Mucosa of descending colon (tissue), 3 donors: ENCODE measurements around the gene PLA2R1. TPM values are rescaled to one million over a fixed set of nuclear protein-coding genes. Genes with fewer than 3 reads are reported as not detected.

Experiments used
- ATAC-seq: fragments of 200-7000 bp; cut with Tn5 transposase; one replicate; pipeline ENCODE4 v1.9.1; 2020; ENCODE audit warnings: mild to moderate bottlenecking, moderate library complexity
- DNase-seq, 3 donors: peaks; one replicate each; pipeline ENCODE4 v3.0.0-alpha.2; 2020
- H3K36me3 ChIP-seq: fragments of 200-600 bp; one replicate; pipeline ENCODE4 v1.8.0; 2021; ENCODE audit warnings: low read depth, mild to moderate bottlenecking
- H3K4me1 ChIP-seq: fragments of 200-600 bp; one replicate; pipeline ENCODE4 v1.8.0; 2021; ENCODE audit warnings: low read depth, mild to moderate bottlenecking
- H3K4me3 ChIP-seq: fragments of 200-600 bp; one replicate; pipeline ENCODE4 v1.8.0; 2021; ENCODE audit warnings: mild to moderate bottlenecking
- H3K9me3 ChIP-seq: fragments of 200-600 bp; one replicate; pipeline ENCODE4 v1.8.0; 2021; ENCODE audit warnings: mild to moderate bottlenecking
- intact Hi-C, 2 donors: fragments of 100-400 bp; cut with DNase I in 1 of 2; cut with micrococcal nuclease in 1 of 2; formaldehyde crosslinking; loops; one replicate each; pipeline versions ENCODE4 v1.11.0 to v1.11.1; 2022; cut with DNase I, micrococcal nuclease
- total RNA-seq, 3 donors: library from RNA; stranded (reverse); fragmentation: NEBNext Ultra II Directional in 2 of 3; extraction: Animal tissue kit (Norgen Biotek cat#: 25700) in 2 of 3; gene quantifications; one replicate each; pipeline versions ENCODE4 v1.2.1 to v1.2.4, GENCODE V29; 2021 to 2023
- TF ChIP-seq, protein P1 (sequence below): fragments of 200-600 bp; IDR thresholded peaks from one replicate; pipeline ENCODE4 v1.8.0; 2022; ENCODE audit warnings: antibody characterized with exemption, mild to moderate bottlenecking
- donor health status: DM: no; HTN: no; CAD: no; lungs with moderate emphysema.
- donor health status: DM: no; HTN: no; CAD: no.
- donor health status: DM: no; HTN: yes; CAD: no.

PLA2R1 gene
- total RNA-seq, 3 donors from 2014 or later = 8.0 to 19.1 (median 11.1) TPM

DNA sequence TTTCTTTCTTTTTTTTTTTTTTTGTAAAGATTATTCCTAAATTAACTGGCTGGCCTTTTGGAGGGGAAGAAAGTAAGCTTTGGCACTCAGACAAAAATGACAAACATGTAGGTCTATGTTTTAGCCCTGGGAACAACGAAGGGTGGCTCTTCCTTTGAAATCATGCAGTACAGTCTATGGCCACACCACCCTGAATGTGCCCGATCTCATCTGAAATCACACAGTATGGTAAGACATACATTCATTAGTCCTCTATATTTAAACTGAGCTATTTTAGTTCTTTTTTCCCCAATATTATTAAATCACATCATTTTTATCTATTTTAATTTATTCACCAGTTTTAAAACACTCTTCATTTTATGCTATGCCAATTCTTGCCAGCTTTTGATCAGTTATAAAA lies 48.2 kb downstream of the PLA2R1 start:
- no peak overlapping the region for H3K4me3 ChIP-seq
- TF ChIP-seq, protein P1, sequence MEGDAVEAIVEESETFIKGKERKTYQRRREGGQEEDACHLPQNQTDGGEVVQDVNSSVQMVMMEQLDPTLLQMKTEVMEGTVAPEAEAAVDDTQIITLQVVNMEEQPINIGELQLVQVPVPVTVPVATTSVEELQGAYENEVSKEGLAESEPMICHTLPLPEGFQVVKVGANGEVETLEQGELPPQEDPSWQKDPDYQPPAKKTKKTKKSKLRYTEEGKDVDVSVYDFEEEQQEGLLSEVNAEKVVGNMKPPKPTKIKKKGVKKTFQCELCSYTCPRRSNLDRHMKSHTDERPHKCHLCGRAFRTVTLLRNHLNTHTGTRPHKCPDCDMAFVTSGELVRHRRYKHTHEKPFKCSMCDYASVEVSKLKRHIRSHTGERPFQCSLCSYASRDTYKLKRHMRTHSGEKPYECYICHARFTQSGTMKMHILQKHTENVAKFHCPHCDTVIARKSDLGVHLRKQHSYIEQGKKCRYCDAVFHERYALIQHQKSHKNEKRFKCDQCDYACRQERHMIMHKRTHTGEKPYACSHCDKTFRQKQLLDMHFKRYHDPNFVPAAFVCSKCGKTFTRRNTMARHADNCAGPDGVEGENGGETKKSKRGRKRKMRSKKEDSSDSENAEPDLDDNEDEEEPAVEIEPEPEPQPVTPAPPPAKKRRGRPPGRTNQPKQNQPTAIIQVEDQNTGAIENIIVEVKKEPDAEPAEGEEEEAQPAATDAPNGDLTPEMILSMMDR = no peak
- no peak for ATAC-seq
- no peaks in the 10 kb centered on the region for H3K4me1 ChIP-seq
- intact Hi-C loops = no loop called here
- H3K36me3 ChIP-seq = no peaks in the 10 kb centered on the region
- no peaks in the 10 kb centered on the region for H3K9me3 ChIP-seq
- no peak for DNase-seq

DNA sequence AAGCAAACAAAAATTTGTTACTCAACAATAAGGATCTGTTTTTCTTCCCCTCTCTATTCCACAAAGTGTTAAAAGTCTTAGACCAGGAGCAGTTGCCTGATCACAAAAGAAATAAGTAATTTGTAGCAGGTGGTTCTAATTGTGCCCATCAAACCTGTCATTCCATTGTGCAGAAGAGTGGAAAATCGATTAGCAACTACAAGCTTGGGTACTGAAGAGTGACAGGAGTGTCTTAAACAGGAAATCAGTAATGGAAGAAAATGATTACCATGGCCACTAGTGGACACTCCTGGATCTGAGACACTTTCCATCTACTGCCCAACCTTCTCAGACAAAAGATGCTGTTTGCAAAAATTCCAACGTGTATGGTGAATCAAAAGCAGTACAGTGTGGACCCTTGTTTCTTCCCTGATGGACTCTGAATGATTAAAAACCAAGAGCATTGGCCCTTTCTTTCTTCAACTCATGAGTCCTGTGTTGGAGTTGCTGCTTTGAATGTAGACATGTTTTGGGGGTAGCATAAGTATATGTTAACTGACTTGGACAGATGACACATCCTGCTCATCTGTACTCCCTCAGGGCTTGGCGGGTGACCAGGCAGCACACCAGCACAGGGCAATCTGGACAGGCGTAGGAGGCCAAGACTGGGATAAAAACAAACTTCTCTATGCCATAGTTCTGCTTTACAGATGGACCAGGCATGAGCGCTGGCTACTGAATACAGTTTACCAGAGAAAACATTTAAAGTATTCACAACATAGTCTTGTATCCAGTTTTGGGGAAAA lies 51.9 kb downstream of the PLA2R1 start:
- ATAC-seq (no peak), DNase-seq (no peak)
- no peaks in the 10 kb centered on the region for H3K4me1 ChIP-seq
- H3K4me3 ChIP-seq = no peak overlapping the region
- intact Hi-C loops = no loop called here
- no peaks in the 10 kb centered on the region for H3K36me3 ChIP-seq
- TF ChIP-seq, protein P1 = no peak
- H3K9me3 ChIP-seq = no peaks in the 10 kb centered on the region

DNA sequence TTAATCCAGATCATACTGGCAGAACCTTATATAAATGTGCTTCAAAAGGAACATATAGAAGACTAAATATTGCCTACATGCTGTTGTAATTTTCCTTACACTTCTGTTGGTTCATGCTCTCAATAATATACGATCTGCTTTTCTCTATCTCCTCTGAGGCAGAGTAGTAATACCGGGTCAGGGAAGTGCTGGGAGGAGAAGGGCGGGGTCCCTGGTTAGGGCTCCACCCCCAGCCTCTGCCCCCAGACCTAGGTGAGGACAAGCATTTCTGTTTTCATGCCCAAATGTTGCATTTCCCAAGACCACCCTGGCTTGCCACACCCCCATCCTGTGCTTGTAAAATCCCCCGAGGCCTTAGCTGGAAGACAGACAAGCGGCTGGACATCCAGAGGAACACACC lies 55.3 kb downstream of the PLA2R1 start:
- H3K4me3 ChIP-seq = no peak overlapping the region
- TF ChIP-seq, protein P1 = no peak
- no peaks in the 10 kb centered on the region for H3K4me1 ChIP-seq
- no peaks in the 10 kb centered on the region for H3K9me3 ChIP-seq
- no peaks in the 10 kb centered on the region for H3K36me3 ChIP-seq
- intact Hi-C loops = no loop called here
- ATAC-seq (no peak), DNase-seq (no peak)

DNA sequence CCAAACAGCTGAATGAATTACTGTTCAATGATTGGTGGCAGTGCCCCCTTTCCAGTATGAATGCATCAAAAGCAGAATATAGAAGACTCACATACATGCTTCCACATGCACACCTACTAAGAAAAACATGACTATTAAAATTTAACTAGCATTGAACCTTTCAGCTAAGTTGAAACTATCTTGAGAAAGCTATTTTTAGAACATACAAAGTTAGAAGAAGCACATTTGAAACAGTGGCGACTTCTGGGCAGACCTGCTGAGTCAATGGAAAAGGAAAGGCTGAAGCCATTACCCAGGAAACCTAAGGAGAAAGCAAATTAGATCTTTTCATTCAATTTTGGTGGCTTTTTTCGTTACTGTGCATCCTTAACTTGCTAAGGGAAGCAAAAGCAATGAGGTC lies 55.9 kb downstream of the PLA2R1 start:
- no peak for ATAC-seq
- intact Hi-C loops = no loop called here
- no peak overlapping the region for H3K4me3 ChIP-seq
- H3K9me3 ChIP-seq = no peaks in the 10 kb centered on the region
- H3K36me3 ChIP-seq = no peaks in the 10 kb centered on the region
- H3K4me1 ChIP-seq = no peaks in the 10 kb centered on the region
- DNase-seq = no peak
- TF ChIP-seq, protein P1 = no peak

DNA sequence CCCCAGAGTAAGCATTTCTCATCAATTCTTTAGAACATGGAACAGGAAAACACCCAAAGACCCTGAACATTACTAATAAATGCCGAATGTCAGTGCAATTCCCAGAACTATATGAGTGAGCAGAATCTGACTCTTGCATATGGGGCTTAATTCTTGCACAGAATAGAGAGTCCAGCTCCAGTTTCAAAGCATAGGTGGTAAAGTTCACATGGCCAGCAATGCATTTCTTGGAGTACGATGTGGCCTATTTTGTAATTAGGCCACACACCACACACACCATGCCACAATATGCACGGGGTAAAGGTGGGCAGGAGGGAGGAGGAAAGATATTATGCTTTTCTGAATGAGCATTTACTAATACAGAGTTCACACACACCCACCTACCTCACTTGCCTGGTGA lies 56.5 kb downstream of the PLA2R1 start:
- no peaks in the 10 kb centered on the region for H3K9me3 ChIP-seq
- H3K4me1 ChIP-seq = no peaks in the 10 kb centered on the region
- DNase-seq (no peak), ATAC-seq (no peak)
- intact Hi-C loops = no loop called here
- TF ChIP-seq, protein P1 = no peak
- no peaks in the 10 kb centered on the region for H3K36me3 ChIP-seq
- H3K4me3 ChIP-seq = no peak overlapping the region

DNA sequence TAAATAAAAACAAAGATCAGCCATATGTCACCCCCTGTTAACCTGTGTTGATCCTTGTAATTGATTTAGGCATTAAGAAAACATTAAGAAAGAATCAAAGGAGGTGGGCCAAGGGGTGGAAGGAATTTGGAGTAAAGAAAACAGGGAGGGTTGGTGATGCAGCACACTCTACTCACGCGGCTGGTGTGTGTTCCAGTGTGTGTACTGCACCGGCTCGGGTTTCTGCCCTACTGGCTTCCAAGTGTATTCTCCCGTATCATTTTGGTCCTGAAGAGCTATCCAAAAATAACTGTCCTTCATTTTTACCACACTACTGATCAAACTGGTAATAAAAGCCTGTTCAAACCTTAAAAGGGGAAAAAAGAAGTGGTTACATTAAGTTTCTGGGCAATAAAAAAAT lies 56.9 kb downstream of the PLA2R1 start:
- intact Hi-C loops = no loop called here
- Histone ChIP-seq H3K36me3 (no peaks in the 10 kb centered on the region), H3K4me3 (no peak overlapping the region), H3K9me3 (no peaks in the 10 kb centered on the region), H3K4me1 (no peaks in the 10 kb centered on the region)
- ATAC-seq (no peak), DNase-seq (no peak)
- TF ChIP-seq, protein P1 = no peak
